HCT116 (cell line): Measurements from ENCODE around the gene P4HTM. TPM values are rescaled to one million over a fixed set of nuclear protein-coding genes. Genes with fewer than 3 reads are reported as not detected.

Source experiments
- ATAC-seq: fragments of 200-7000 bp; cut with Tn5 transposase; 2 replicates; pipeline ENCODE4 v1.9.1; 2020; ENCODE audit warnings: mild to moderate bottlenecking, moderate library complexity
- BruUV-seq: library from RNA; stranded (reverse); fragments of 400-500 nt; replicated peaks from 2 replicates; lab custom pipeline; 2021; lab: Mats Ljungman, UMichigan
- CTCF ChIA-PET: fragments of 300-600 bp; sonication (Branson Sonifier 250); formaldehyde crosslinking; loops from one replicate; lab custom pipeline; 2021; ENCODE audit warnings: antibody characterized with exemption; lab: Charles Lee
- POLR2A ChIA-PET: fragments of 300-600, 350-600 bp; sonication (Branson Sonifier 250); formaldehyde crosslinking; loops from one replicate; lab custom pipeline; 2021; ENCODE audit warnings: antibody characterized with exemption; lab: Charles Lee
- RAD21 ChIA-PET, 2 experiments: fragments of 300-600 bp; sonication (Branson Sonifier 250); formaldehyde crosslinking; loops; one replicate each; lab custom pipeline; 2023; ENCODE audit warnings: low total read pairs in 2 of 2; ENCODE audit not compliant: uncharacterized antibody in 2 of 2, unreplicated experiment in 2 of 2, low non-redundant PET in 1 of 2; lab: Charles Lee
- DNase-seq: peaks from one replicate; pipeline ENCODE4 v3.0.0-alpha.2; 2010; ENCODE audit warnings: low read depth, low spot score
- H2AFZ ChIP-seq: fragments of 200-600 bp; shearing (Covaris generic), sonication (generic); 2 replicates; pipeline ENCODE4 v1.6.1; 2017; ENCODE audit warnings: low read depth, mixed run types, mixed read lengths, antibody characterized with exemption, low read length; ENCODE audit not compliant: poor library complexity, severe bottlenecking
- H3K27ac ChIP-seq: 2 replicates; pipeline ENCODE4 v1.5.1; 2012; ENCODE audit warnings: low read depth, low read length
- H3K27me3 ChIP-seq: fragments of 200-600 bp; sonication (generic); 2 replicates; pipeline ENCODE4 v1.6.1; 2016; ENCODE audit warnings: mixed run types, low read length, mixed read lengths; ENCODE audit not compliant: insufficient read depth
- H3K36me3 ChIP-seq, 2 experiments: fragments of 200-500 bp in 1 of 2; fragments of 200-600 bp in 1 of 2; sonication (Bioruptor generic) in 1 of 2; sonication (generic) in 1 of 2; 2 replicates each; pipeline versions ENCODE4 v1.5.1 to v1.6.1; 2014 to 2016; ENCODE audit warnings: low read length in 2 of 2, inconsistent platforms in 1 of 2, mixed read lengths in 1 of 2, mixed run types in 1 of 2; ENCODE audit not compliant: insufficient read depth in 2 of 2, control insufficient read depth in 1 of 2
- H3K4me1 ChIP-seq, 2 experiments: fragments of 200-600 bp in 1 of 2; sonication (generic) in 1 of 2; 2 replicates each; pipeline versions ENCODE4 v1.5.1 to v1.6.1; 2012 to 2017; ENCODE audit warnings: low read length in 2 of 2, inconsistent platforms in 1 of 2, mild to moderate bottlenecking in 1 of 2, mixed read lengths in 1 of 2, mixed run types in 1 of 2, moderate library complexity in 1 of 2; ENCODE audit not compliant: insufficient read depth in 2 of 2, control insufficient read depth in 1 of 2
- H3K4me2 ChIP-seq: fragments of 200-600 bp; sonication (generic); 2 replicates; pipeline ENCODE4 v1.6.1; 2017; ENCODE audit warnings: mixed run types, low read length, mixed read lengths
- H3K4me3 ChIP-seq, 2 experiments: fragments of 200-600 bp in 1 of 2; sonication (generic) in 1 of 2; replicated peaks in 1 of 2; 2 replicates each; pipeline ENCODE4 v1.5.1; 2011 to 2016; ENCODE audit warnings: low read length in 2 of 2, control low read depth in 1 of 2, low read depth in 1 of 2, mild to moderate bottlenecking in 1 of 2, mixed read lengths in 1 of 2, mixed run types in 1 of 2
- H3K79me2 ChIP-seq: fragments of 200-600 bp; sonication (generic); 2 replicates; pipeline ENCODE4 v1.6.1; 2017; ENCODE audit warnings: mild to moderate bottlenecking, mixed run types, low read length, moderate library complexity, mixed read lengths; ENCODE audit not compliant: insufficient read depth
- H3K9ac ChIP-seq: fragments of 200-600 bp; sonication (generic); 2 replicates; pipeline ENCODE4 v1.6.1; 2016; ENCODE audit warnings: low read length, mixed read lengths
- H3K9me2 ChIP-seq: fragments of 200-600 bp; sonication (generic), shearing (Covaris generic); 2 replicates; pipeline ENCODE4 v1.6.1; 2017; ENCODE audit warnings: mixed run types, mild to moderate bottlenecking, moderate library complexity; ENCODE audit not compliant: insufficient read depth
- H3K9me3 ChIP-seq, 2 experiments: fragments of 200-500 bp in 1 of 2; fragments of 200-600 bp in 1 of 2; sonication (Bioruptor generic) in 1 of 2; sonication (generic) in 1 of 2; 2 replicates each; pipeline ENCODE4 v1.6.1; 2014 to 2017; ENCODE audit warnings: low read length in 2 of 2, mixed read lengths in 2 of 2, inconsistent platforms in 1 of 2, low read depth in 1 of 2, mild to moderate bottlenecking in 1 of 2, mixed run types in 1 of 2, moderate library complexity in 1 of 2; ENCODE audit not compliant: control insufficient read depth in 1 of 2, insufficient read depth in 1 of 2
- H4K20me1 ChIP-seq: fragments of 200-600 bp; sonication (generic), shearing (Covaris generic); 2 replicates; pipeline ENCODE4 v1.6.1; 2017; ENCODE audit warnings: mixed run types, mild to moderate bottlenecking, moderate library complexity; ENCODE audit not compliant: insufficient read depth
- ATF3 ChIP-seq: IDR thresholded peaks from 2 replicates; pipeline ENCODE4 v1.6.1; 2012
- CBX3 ChIP-seq: IDR thresholded peaks from 2 replicates; pipeline ENCODE4 v1.6.1; 2012; ENCODE audit warnings: low read depth
- CEBPB ChIP-seq: IDR thresholded peaks from 2 replicates; pipeline ENCODE4 v1.6.1; 2012; ENCODE audit warnings: low read depth
- ELF1 ChIP-seq: IDR thresholded peaks from 2 replicates; pipeline ENCODE4 v1.6.1; 2012; ENCODE audit warnings: low read depth, borderline replicate concordance
- EZH2phosphoT487 ChIP-seq: fragments of 200-600 bp; IDR thresholded peaks from 2 replicates; pipeline ENCODE4 v1.6.1; 2018; ENCODE audit warnings: antibody characterized with exemption, borderline replicate concordance
- FOSL1 ChIP-seq: IDR thresholded peaks from 2 replicates; pipeline ENCODE4 v1.6.1; 2012; ENCODE audit warnings: low read depth
- JUND ChIP-seq: IDR thresholded peaks from 2 replicates; pipeline ENCODE4 v1.6.1; 2012
- POLR2AphosphoS5 ChIP-seq: IDR thresholded peaks from 2 replicates; pipeline ENCODE4 v1.6.1; 2011; ENCODE audit warnings: mild to moderate bottlenecking, low read depth, low read length, moderate library complexity
- RAD21 ChIP-seq: IDR thresholded peaks from 2 replicates; pipeline ENCODE4 v1.6.1; 2012; ENCODE audit warnings: low read depth, mild to moderate bottlenecking
- SIN3A ChIP-seq: IDR thresholded peaks from 2 replicates; pipeline ENCODE4 v1.6.1; 2012; ENCODE audit warnings: low read depth
- TCF7L2 ChIP-seq: IDR thresholded peaks from 2 replicates; pipeline ENCODE4 v1.7.0; 2011; ENCODE audit warnings: borderline replicate concordance, inconsistent platforms; ENCODE audit not compliant: insufficient read depth, insufficient read length; ENCODE audit errors: extremely low read depth
- ZNF274 ChIP-seq: fragments of 200-500 bp; sonication (Bioruptor generic); IDR thresholded peaks from 2 replicates; pipeline ENCODE4 v1.6.1; 2014; ENCODE audit warnings: mild to moderate bottlenecking, low read depth, low read length, inconsistent platforms
- intact Hi-C: fragments of 100-400 bp; cut with micrococcal nuclease; formaldehyde crosslinking; loops from 2 replicates; pipeline ENCODE4 v1.10.0; 2022
- total RNA-seq: library from RNA; stranded (reverse); gene quantifications from one replicate; pipeline ENCODE4 v1.2.1, GENCODE V29; 2021; ENCODE audit not compliant: unreplicated experiment
- TF ChIP-seq, protein P1 (sequence below): IDR thresholded peaks from 2 replicates; pipeline ENCODE4 v1.6.1; 2012; ENCODE audit warnings: low read depth
- TF ChIP-seq, protein P2 (sequence below): IDR thresholded peaks from 2 replicates; pipeline ENCODE4 v1.6.1; 2011; ENCODE audit warnings: mild to moderate bottlenecking, low read length, moderate library complexity; ENCODE audit not compliant: insufficient replicate concordance; ENCODE audit errors: extremely low read depth

P4HTM gene
- total RNA-seq, 1 experiment from 2014 or later = 60.5 TPM

DNA sequence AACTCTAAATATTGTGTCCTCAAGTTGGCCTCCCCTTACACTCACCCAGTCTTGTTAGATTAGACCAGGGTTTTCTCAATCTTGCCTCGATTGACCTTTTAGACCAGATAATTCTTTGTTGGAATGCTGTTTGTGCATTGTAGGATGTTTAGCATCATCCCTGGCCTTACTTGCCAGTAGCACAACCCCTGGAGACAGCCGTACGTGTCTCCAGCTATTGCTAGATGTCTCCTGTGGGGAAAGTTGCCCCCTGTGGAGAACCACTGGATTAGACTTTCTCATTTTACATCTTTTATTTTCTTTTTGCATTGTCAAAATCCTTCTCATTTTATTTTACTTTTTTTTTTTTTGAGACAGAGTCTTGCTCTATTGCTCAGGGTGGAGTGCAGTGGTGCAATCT is 19.4 kb downstream of the P4HTM start:
- no peak for ATAC-seq
- intact Hi-C loops = no loop called here

DNA sequence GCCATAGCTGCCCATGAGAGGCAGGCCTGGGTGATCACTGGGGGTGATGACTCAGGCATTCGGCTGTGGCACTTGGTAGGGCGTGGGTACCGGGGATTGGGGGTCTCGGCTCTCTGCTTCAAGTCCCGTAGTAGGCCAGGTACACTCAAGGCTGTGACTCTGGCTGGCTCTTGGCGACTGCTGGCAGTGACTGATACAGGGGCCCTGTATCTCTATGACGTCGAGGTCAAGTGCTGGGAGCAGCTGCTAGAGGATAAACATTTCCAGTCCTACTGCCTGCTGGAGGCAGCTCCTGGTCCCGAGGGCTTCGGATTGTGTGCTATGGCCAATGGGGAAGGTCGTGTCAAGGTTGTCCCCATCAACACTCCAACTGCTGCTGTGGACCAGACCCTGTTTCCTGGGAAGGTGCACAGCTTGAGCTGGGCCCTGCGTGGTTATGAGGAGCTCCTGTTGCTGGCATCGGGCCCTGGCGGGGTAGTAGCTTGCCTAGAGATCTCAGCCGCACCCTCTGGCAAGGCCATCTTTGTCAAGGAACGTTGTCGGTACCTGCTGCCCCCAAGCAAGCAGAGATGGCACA is 22.5 kb downstream of the P4HTM start:
- no peaks in the 10 kb centered on the region for H3K27me3 ChIP-seq
- H3K4me3 ChIP-seq = no peak overlapping the region
- no peaks in the 10 kb centered on the region for H3K9me2 ChIP-seq
- peaks cover 8 to 25% of the 10 kb centered on the region in 2 experiments; a peak in 3 of 4 replicates for H3K4me1 ChIP-seq
- no peak overlapping the region for H3K9ac ChIP-seq
- ChIA-PET CTCF (interaction anchor here (2.2 kb wide), 1 partner anchor 25 kb away, joined by 15 read pairs; no protein-coding TSS in a partner anchor), POLR2A (interaction anchor here (1.5 to 1.8 kb wide), 2 partner anchors 10 to 17 kb away, joined by 5 read pairs; partner anchors contain the start of genes IMPDH2 and NDUFAF3), RAD21 (interaction anchor here in 1 of 2 experiments (0.5 kb wide), 1 partner anchor 612 kb away, joined by 3 read pairs; no protein-coding TSS in a partner anchor)
- peaks cover 63% of the 10 kb centered on the region for H3K79me2 ChIP-seq
- no TSS peak for BruUV-seq
- H3K9me3 ChIP-seq = no peaks in the 10 kb centered on the region
- DNase-seq (no peak), ATAC-seq (no peak)
- H3K4me2 ChIP-seq = no peak overlapping the region
- no peak overlapping the region for H3K27ac ChIP-seq
- intact Hi-C loops = no loop called here
- peaks cover 19 to 39% of the 10 kb centered on the region in 2 experiments; a peak in 3 of 4 replicates for H3K36me3 ChIP-seq
- H4K20me1 ChIP-seq = no peaks in the 10 kb centered on the region
- H2AFZ ChIP-seq = no peak overlapping the region
- TF ChIP-seq ZNF274 (no peak), EZH2phosphoT487 (no peak), CBX3 (no peak), TCF7L2 (no peak), CEBPB (no peak), JUND (no peak), SIN3A (no peak), RAD21 (no peak), POLR2AphosphoS5 (no peak), ATF3 (no peak)
- TF ChIP-seq, protein P1, sequence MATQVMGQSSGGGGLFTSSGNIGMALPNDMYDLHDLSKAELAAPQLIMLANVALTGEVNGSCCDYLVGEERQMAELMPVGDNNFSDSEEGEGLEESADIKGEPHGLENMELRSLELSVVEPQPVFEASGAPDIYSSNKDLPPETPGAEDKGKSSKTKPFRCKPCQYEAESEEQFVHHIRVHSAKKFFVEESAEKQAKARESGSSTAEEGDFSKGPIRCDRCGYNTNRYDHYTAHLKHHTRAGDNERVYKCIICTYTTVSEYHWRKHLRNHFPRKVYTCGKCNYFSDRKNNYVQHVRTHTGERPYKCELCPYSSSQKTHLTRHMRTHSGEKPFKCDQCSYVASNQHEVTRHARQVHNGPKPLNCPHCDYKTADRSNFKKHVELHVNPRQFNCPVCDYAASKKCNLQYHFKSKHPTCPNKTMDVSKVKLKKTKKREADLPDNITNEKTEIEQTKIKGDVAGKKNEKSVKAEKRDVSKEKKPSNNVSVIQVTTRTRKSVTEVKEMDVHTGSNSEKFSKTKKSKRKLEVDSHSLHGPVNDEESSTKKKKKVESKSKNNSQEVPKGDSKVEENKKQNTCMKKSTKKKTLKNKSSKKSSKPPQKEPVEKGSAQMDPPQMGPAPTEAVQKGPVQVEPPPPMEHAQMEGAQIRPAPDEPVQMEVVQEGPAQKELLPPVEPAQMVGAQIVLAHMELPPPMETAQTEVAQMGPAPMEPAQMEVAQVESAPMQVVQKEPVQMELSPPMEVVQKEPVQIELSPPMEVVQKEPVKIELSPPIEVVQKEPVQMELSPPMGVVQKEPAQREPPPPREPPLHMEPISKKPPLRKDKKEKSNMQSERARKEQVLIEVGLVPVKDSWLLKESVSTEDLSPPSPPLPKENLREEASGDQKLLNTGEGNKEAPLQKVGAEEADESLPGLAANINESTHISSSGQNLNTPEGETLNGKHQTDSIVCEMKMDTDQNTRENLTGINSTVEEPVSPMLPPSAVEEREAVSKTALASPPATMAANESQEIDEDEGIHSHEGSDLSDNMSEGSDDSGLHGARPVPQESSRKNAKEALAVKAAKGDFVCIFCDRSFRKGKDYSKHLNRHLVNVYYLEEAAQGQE = no peak
- TF ChIP-seq, protein P2, sequence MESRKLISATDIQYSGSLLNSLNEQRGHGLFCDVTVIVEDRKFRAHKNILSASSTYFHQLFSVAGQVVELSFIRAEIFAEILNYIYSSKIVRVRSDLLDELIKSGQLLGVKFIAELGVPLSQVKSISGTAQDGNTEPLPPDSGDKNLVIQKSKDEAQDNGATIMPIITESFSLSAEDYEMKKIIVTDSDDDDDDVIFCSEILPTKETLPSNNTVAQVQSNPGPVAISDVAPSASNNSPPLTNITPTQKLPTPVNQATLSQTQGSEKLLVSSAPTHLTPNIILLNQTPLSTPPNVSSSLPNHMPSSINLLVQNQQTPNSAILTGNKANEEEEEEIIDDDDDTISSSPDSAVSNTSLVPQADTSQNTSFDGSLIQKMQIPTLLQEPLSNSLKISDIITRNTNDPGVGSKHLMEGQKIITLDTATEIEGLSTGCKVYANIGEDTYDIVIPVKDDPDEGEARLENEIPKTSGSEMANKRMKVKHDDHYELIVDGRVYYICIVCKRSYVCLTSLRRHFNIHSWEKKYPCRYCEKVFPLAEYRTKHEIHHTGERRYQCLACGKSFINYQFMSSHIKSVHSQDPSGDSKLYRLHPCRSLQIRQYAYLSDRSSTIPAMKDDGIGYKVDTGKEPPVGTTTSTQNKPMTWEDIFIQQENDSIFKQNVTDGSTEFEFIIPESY = no peak

More for the DNA sequence above, 19.4 kb downstream of the P4HTM start:
- Histone ChIP-seq H4K20me1 (no peaks in the 10 kb centered on the region), H3K27ac (no peak overlapping the region), H3K4me1 (peaks cover 3 to 26% of the 10 kb centered on the region in 2 experiments; a peak in 3 of 4 replicates), H3K79me2 (peaks cover 66% of the 10 kb centered on the region), H3K36me3 (peaks cover 7 to 20% of the 10 kb centered on the region in 2 experiments; a peak in 3 of 4 replicates), H3K9me3 (no peaks in the 10 kb centered on the region), H3K27me3 (no peaks in the 10 kb centered on the region), H2AFZ (no peak overlapping the region), H3K9ac (no peak overlapping the region), H3K9me2 (no peaks in the 10 kb centered on the region), H3K4me2 (no peak overlapping the region), H3K4me3 (no peak overlapping the region)
- BruUV-seq = no TSS peak
- CTCF ChIA-PET = interaction anchor here (3.2 kb wide), 1 partner anchor 12 kb away, joined by 27 read pairs; the partner anchor contains the start of gene NDUFAF3
- TF ChIP-seq FOSL1 (no peak), ELF1 (no peak)
- RAD21 ChIA-PET = no interaction called here
- DNase-seq = no peak
- POLR2A ChIA-PET = interaction anchor here (0.7 to 1.0 kb wide), 4 partner anchors 11 to 605 kb away, joined by 3 to 6 read pairs (median 4); partner anchors contain the start of genes IMPDH2 and NDUFAF3
